Spinal cord (tissue), 10 donors: ENCODE data around the gene GSTT2B. TPM values are rescaled to one million over a fixed set of nuclear protein-coding genes. Genes with fewer than 3 reads are reported as not detected.
"Not testable (repeated sequence)": the region's sequence is repeated elsewhere in the genome, so short reads cannot be mapped to it uniquely, and the experiment has no call there.

Experiments used
- DNase-seq, 6 donors: peaks; one replicate each; pipeline versions ENCODE4 v3.0.0 to v3.0.0-alpha.2; 2013 to 2015; ENCODE audit warnings: low spot score in 6 of 6, low read depth in 4 of 6
- H3K27ac ChIP-seq: one replicate; pipeline ENCODE4 v1.5.1; 2013; ENCODE audit warnings: low read depth, low read length, control low read depth
- H3K27me3 ChIP-seq: one replicate; pipeline ENCODE4 v1.6.1; 2013; ENCODE audit warnings: low read length; ENCODE audit not compliant: control insufficient read depth, insufficient read depth
- H3K36me3 ChIP-seq: one replicate; pipeline ENCODE4 v1.6.1; 2013; ENCODE audit warnings: low read length; ENCODE audit not compliant: control insufficient read depth, insufficient read depth
- H3K4me1 ChIP-seq: one replicate; pipeline ENCODE4 v1.6.1; 2013; ENCODE audit warnings: low read length; ENCODE audit not compliant: control insufficient read depth, insufficient read depth
- H3K4me3 ChIP-seq: one replicate; pipeline ENCODE4 v1.5.1; 2013; ENCODE audit warnings: low read depth, low read length, control low read depth
- H3K9me3 ChIP-seq: one replicate; pipeline ENCODE4 v1.6.1; 2013; ENCODE audit warnings: low read length; ENCODE audit not compliant: control insufficient read depth, insufficient read depth
- WGBS: methylation state at CpG from one replicate; pipeline ENCODE4 v1.1.5; 2013; ENCODE audit warnings: missing lambda C conversion rate; ENCODE audit not compliant: insufficient coverage; 5-methylcytosine and 5-hydroxymethylcytosine counted together
- polyA plus RNA-seq, 2 donors: library from polyadenylated mRNA; unstranded; fragments of 120-200 nt; gene quantifications; one replicate each; pipeline ENCODE4 v1.2.1, GENCODE V29; 2013; ENCODE audit not compliant: insufficient read length in 2 of 2
- total RNA-seq, 2 donors: library from RNA; depleted of rRNA in 1 of 2; stranded (reverse); fragments of 120-200 nt in 1 of 2; fragments of >200 nt in 1 of 2; gene quantifications; one replicate each; pipeline versions ENCODE4 v1.2.3 to v1.2.4, GENCODE V29; 2013 to 2014
- donor health status: healthy.

Gene GSTT2B
- total and polyA plus RNA-seq, 4 donors: 1.1 to 10.2 (median 7.0) TPM

GRCh38 chr22:24005201-24005600 lies 44.2 kb upstream of the GSTT2B start, which contains the start of gene GSTT4:
Gene GSTT4, minus strand, starts transcription at chr22:24005453. Its CDS starts 97 bp downstream, at chr22:24005356.
- 60% methylated on average over 6 of the region's 6 CpGs for WGBS
- Histone ChIP-seq H3K9me3 (no peaks in the 10 kb centered on the region), H3K4me1 (peaks cover 6% of the 10 kb centered on the region), H3K27me3 (no peaks in the 10 kb centered on the region), H3K4me3 (no peak within 1 kb of the TSS), H3K36me3 (no peaks in the 10 kb centered on the region), H3K27ac (no peak within 1 kb of the TSS)
- DNase-seq: peak in 2 of 6 donors; percentile 1 to 60

- H3K9me3 ChIP-seq: no peaks in the 10 kb centered on the region
- no peaks in the 10 kb centered on the region for H3K36me3 ChIP-seq
- no peak overlapping the region for H3K27ac ChIP-seq
- 87% methylated on average over 8 of the region's 9 CpGs for WGBS
- DNase-seq: no peak
- H3K4me3 ChIP-seq: no peak overlapping the region
- peaks cover 6% of the 10 kb centered on the region for H3K4me1 ChIP-seq
- H3K27me3 ChIP-seq: no peaks in the 10 kb centered on the region
Observed at GRCh38 chr22:24003887-24004286, 42.9 kb upstream of the GSTT2B start.

- no peak overlapping the region for H3K27ac ChIP-seq
Observed at GRCh38 chr22:24002851-24003250, 41.9 kb upstream of the GSTT2B start.

DNA sequence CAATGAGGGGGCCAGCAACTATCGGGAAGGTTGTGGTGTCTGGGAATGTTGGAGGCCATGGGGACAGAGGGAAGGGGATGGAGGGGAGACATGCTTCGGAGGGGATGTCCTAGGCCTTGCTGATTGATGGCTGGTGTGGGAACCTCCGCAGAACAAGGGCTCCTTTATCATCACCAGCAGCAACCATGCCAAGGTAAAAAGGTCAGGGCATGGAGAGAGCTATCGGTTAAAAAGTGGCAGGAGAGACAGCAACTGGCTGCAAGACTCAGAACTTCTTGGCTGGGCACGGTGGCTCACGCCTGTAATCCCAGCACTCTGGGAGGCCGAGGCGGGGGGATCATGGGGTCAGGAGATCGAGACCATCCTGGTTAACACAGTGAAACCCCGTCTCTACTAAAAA lies 41.3 kb upstream of the GSTT2B start:
- H3K27ac ChIP-seq: no peak overlapping the region
- no peaks in the 10 kb centered on the region for H3K36me3 ChIP-seq
- H3K4me3 ChIP-seq: no peak overlapping the region
- WGBS: 68% methylated on average over 6 of the region's 10 CpGs
- peaks cover 6% of the 10 kb centered on the region for H3K4me1 ChIP-seq
- peak in 1 of 6 donors; percentile 0 for DNase-seq
- H3K27me3 ChIP-seq: no peaks in the 10 kb centered on the region
- no peaks in the 10 kb centered on the region for H3K9me3 ChIP-seq

More at GRCh38 chr22:24002851-24003250, 41.9 kb upstream of the GSTT2B start:
- H3K27me3 ChIP-seq: no peaks in the 10 kb centered on the region
- no peaks in the 10 kb centered on the region for H3K9me3 ChIP-seq
- H3K4me3 ChIP-seq: no peak overlapping the region
- peak in 1 of 6 donors; percentile 0 for DNase-seq
- peaks cover 6% of the 10 kb centered on the region for H3K4me1 ChIP-seq
- WGBS: 95% methylated on average over 4 of the region's 5 CpGs
- no peaks in the 10 kb centered on the region for H3K36me3 ChIP-seq

DNA sequence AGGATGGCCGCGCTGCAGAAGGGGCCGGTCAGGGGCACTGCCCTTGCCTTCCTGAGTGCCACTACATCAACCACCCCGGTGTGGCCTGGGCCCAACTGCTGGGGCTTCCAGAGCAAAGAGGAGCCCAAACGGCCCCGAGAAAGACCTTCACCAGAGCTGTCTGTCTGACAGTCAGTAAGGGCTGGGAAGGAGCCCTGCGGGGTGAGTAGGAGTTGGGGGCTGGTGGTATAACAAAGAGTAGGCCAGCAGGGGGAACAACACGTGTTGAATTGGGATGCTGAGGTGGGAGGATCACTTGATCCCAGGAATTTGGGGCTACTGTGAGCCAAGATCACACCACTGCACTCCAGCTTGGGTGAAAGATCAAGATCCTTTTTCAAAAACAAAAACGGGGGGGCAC lies 40.3 kb upstream of the GSTT2B start:
- no peaks in the 10 kb centered on the region for H3K9me3 ChIP-seq
- DNase-seq: no peak
- peaks cover 6% of the 10 kb centered on the region for H3K4me1 ChIP-seq
- no peak overlapping the region for H3K27ac ChIP-seq
- no peaks in the 10 kb centered on the region for H3K27me3 ChIP-seq
- no peak overlapping the region for H3K4me3 ChIP-seq
- no peaks in the 10 kb centered on the region for H3K36me3 ChIP-seq
- WGBS: 78% methylated on average over 9 of the region's 9 CpGs

DNA sequence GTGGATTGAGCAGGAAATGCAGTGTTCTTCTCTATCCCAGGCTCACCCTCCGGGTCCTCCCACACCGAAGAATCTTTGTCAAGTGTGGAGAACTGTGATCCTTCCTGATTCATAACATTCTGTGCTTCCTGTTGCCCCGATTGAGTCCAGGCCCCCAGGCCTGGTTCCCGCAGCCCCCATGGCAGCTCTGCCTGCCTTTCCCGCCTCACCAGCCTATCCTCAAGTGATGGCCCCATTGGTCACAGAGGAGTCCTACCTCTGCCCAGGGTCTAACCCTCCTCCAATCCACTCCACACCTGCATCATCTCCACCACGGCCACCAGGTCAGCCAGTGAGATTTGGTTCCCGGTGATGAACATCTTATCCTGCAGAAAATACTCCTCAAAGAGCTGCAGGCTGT lies 38.8 kb upstream of the GSTT2B start:
- H3K27me3 ChIP-seq, H3K4me1 ChIP-seq, H3K36me3 ChIP-seq, H3K4me3 ChIP-seq, H3K9me3 ChIP-seq, DNase-seq, H3K27ac ChIP-seq: not testable (repeated sequence)
- WGBS: 88% methylated on average over 7 of the region's 7 CpGs

DNA sequence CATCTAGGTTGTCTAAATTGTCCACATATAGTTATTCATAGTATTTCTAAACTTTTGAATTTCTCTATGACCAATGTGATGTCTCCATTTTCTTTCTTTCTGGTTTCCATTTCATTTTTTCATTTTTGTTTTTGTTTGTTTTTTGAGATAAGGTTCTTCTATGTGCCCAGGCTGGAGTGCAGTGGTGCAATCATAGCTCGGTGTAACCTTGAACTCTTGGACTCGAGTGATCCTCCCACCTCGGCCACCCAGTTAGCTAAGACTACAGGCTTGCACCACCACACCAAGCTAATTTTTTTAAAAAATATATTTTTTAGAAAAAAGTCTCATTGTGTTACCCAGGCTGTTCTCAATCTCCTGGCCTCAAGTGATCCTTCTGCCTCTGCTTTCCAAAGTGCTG lies 36.1 kb upstream of the GSTT2B start:
- H3K4me3 ChIP-seq: no peak overlapping the region
- WGBS: no CpG with 5 or more reads among the region's 3 CpGs
- H3K27ac ChIP-seq: no peak overlapping the region
- no peaks in the 10 kb centered on the region for H3K9me3 ChIP-seq
- DNase-seq: peak in 1 of 6 donors; percentile 0
- no peaks in the 10 kb centered on the region for H3K36me3 ChIP-seq
- no peaks in the 10 kb centered on the region for H3K27me3 ChIP-seq
- no peaks in the 10 kb centered on the region for H3K4me1 ChIP-seq

DNA sequence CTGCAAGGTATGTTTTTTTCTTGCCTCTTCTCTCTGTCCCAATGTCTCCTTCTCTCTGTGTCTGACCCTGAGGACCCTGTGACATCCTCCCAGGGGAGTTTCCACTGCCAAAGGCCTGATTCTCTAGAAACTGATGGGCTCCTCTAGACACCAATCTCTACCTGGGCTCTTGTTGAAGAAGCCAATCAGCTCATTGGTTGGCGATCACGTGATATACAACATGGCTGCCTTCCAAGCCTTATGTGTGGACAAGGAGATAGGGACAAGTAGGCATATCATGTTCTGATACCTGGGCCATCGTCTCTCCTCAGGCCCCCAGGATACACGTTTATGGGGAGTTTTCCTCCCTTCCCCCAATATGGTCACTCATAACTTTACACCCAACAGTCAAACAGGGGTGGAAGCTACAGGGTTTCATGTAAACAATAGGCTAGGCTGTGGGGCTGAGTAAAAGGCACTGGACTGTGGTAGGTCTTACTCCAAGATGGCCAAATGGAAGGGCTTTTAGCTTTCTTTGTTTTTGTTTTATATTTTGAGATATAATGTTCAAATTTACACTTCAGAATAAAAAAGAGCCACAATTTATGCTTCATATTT lies 32.7 kb upstream of the GSTT2B start:
- not testable (repeated sequence) for H3K4me1 ChIP-seq, H3K36me3 ChIP-seq, H3K9me3 ChIP-seq, H3K4me3 ChIP-seq, H3K27ac ChIP-seq, H3K27me3 ChIP-seq
- DNase-seq: peak in 1 of 6 donors; percentile 0
- WGBS: no CpG with 5 or more reads among the region's 4 CpGs

DNA sequence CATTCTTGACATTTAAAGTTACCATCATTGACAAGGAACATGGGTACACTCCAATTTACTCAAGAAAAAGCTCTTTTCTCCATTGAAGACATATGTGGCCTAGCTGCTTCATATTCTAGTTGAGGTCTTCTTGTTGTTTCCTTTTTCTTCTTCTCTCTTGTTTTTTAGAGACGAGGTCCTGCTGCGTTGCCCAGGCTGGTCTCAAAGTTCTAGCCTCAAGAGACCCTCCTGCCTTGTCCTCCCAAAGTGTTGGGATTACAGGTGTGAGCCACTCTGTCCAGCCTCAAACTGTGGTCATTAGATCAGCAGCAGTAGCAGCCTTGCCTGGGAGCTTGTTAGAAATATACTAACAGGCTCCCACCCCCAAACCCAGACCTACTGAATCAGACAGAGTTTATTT lies 32.1 kb upstream of the GSTT2B start:
- H3K4me1 ChIP-seq, H3K9me3 ChIP-seq, H3K27ac ChIP-seq, H3K27me3 ChIP-seq, H3K4me3 ChIP-seq, H3K36me3 ChIP-seq, DNase-seq: not testable (repeated sequence)
- WGBS: no CpG with 5 or more reads among the region's 2 CpGs

DNA sequence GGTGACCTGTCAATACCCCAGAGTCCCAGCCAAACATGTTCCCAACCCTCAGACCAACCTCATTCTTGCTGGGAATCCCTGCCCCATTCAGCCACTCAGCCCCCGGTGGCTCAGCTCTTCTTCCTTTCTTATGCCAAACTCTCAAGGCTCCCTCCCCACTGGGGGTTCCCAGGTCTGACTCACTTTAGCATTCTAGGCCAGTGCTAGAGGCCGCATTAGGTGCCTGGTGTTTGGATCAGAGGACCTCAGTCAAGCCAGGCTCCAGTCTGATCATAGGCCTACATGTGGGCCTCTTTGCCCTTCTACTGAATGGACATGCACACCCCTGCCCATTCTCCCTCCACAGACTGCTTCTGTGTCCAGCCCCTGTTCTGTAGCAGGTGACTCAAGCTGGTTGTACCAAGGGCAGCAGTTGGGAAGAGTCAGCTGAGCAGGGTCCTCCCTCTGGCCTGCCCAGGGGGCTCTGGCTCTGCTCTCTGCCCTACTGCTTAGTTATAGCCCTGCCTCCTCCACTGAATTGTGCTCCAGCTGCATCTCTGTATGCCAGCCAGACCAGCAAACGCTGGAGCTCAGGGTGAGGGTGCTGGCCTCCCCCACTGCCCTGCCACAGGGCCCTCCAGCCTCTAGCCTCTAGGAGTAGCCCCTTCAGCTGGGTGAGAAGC lies 28.7 kb upstream of the GSTT2B start:
- H3K27ac ChIP-seq, H3K4me3 ChIP-seq, H3K27me3 ChIP-seq, H3K36me3 ChIP-seq, DNase-seq, H3K4me1 ChIP-seq, H3K9me3 ChIP-seq: not testable (repeated sequence)
- 71% methylated on average over 1 of the region's 3 CpGs for WGBS
